Measurements from ENCODE around the gene UNC13B. TPM values are rescaled to one million over a fixed set of nuclear protein-coding genes. Genes with fewer than 3 reads are reported as not detected.
"Not testable (repeated sequence)": the region's sequence is repeated elsewhere in the genome, so short reads cannot be mapped to it uniquely, and the experiment has no call there.

UNC13B gene
- total and polyA plus RNA-seq, 2 of the 8 experiments (the other 6 are each of a cell fraction or from before 2014, with no cell fraction given) = 23.1 to 51.7 TPM

GRCh38 chr9:35183755-35184480 is 22.1 kb downstream of the UNC13B start:
- H3K23ac ChIP-seq (ENCODE audit: insufficient read length); H3K27ac ChIP-seq (ENCODE audit: low read depth, low read length): not testable (repeated sequence)

More at GRCh38 chr9:35183755-35184480, 22.1 kb downstream of the UNC13B start:
- H3K27me3 ChIP-seq (replicated peaks in 1 of 4; ENCODE audit: control insufficient read depth in 3 of 4, extremely low read depth in 1 of 4, insufficient read depth in 3 of 4, low read length in 3 of 4); H2AFZ ChIP-seq (ENCODE audit: low read length); H2BK12ac ChIP-seq (ENCODE audit: low read depth, low read length); H3K79me1 ChIP-seq (ENCODE audit: low read depth, low read length); POLR2A ChIA-PET (ENCODE audit: partially characterized antibody); H3K4ac ChIP-seq (replicated peaks; ENCODE audit: insufficient read length, low read depth, low read length); H2BK120ac ChIP-seq (replicated peaks; ENCODE audit: low read depth, low read length); H2BK15ac ChIP-seq (ENCODE audit: low read length); DNase-seq (ENCODE audit: low read depth in 1 of 2, low spot score in 2 of 2); CTCF ChIA-PET (ENCODE audit: partially characterized antibody); H3K79me2 ChIP-seq (ENCODE audit: control insufficient read depth in 1 of 2, insufficient read depth in 2 of 2, low read length in 2 of 2); H4K91ac ChIP-seq (replicated peaks; ENCODE audit: insufficient read length, low read length); H3K4me3 ChIP-seq (ENCODE audit: extremely low read depth in 1 of 4, insufficient read depth in 2 of 4, low read depth in 3 of 4, low read length in 4 of 4); H3K56ac ChIP-seq (replicated peaks; ENCODE audit: insufficient read length, low read depth, low read length); H3K9ac ChIP-seq (replicated peaks in 1 of 4; ENCODE audit: extremely low read depth in 1 of 4, low read depth in 3 of 4, low read length in 3 of 4); H2BK5ac ChIP-seq (ENCODE audit: low read depth, low read length); H3K4me2 ChIP-seq (ENCODE audit: insufficient read depth in 1 of 2, low read depth in 2 of 2, low read length in 2 of 2); H3K23me2 ChIP-seq (ENCODE audit: low read depth, low read length); FAIRE-seq; H2AK5ac ChIP-seq (ENCODE audit: low read depth, low read length); H3K14ac ChIP-seq (ENCODE audit: insufficient read length); H4K20me1 ChIP-seq (replicated peaks in 1 of 2; ENCODE audit: control insufficient read depth in 1 of 2, insufficient read depth in 2 of 2, low read length in 2 of 2); H3K18ac ChIP-seq (ENCODE audit: extremely low read depth, low read length); H3K4me1 ChIP-seq (replicated peaks in 1 of 4; ENCODE audit: control insufficient read depth in 3 of 4, insufficient read depth in 4 of 4, low read length in 3 of 4); H2BK20ac ChIP-seq (ENCODE audit: low read length); H4K8ac ChIP-seq (ENCODE audit: extremely low read depth, insufficient read depth, low read length); H4K5ac ChIP-seq (ENCODE audit: insufficient read length, low read depth, low read length): not testable (repeated sequence)
- H3K9me3 ChIP-seq (ENCODE audit: insufficient read depth in 2 of 2, low read depth in 1 of 2, low read length in 1 of 2) = peaks cover 22 to 33% of the 10 kb centered on the region in 2 experiments
- H3K36me3 ChIP-seq (ENCODE audit: control insufficient read depth in 2 of 4, insufficient read depth in 4 of 4, low read length in 3 of 4) = peaks cover 0 to 18% (median 0%) of the 10 kb centered on the region in 4 experiments; a peak in 2 of 8 replicates
- WGBS, 2 experiments (ENCODE audit: extremely low coverage in 1 of 2, insufficient coverage in 1 of 2, insufficient read length in 1 of 2, insufficient replicate concordance in 2 of 2, low coverage in 1 of 2, low lambda C conversion rate in 2 of 2, missing lambda C conversion rate in 1 of 2) = 95% methylated on average over 11 of the region's 53 CpGs; no CpG with 5 or more reads in 1 of the 2 experiments
